Activated T-helper 2 cell treated with anti-CD3 and anti-CD28 coated beads, Interferon-gamma antibody, Interleukin-2, Interleukin-4, amounts not matched to agents 10 μg/mL and 5 μg/mL and 100 μg/mL, durations not matched to agents 14 hours and 24 hours and 36 hours (primary cell): Measurements from ENCODE around the gene UMODL1. TPM values are rescaled to one million over a fixed set of nuclear protein-coding genes. Genes with fewer than 3 reads are reported as not detected.
A peak's percentile ranks its signal among the peaks of the same experiment; 100 is the strongest.

ENCODE experiments used
- DNase-seq: peaks from one replicate; pipeline ENCODE4 v3.0.0; 2021; ENCODE audit warnings: low spot score
- H3K27ac Mint-ChIP-seq: one replicate; pipeline ENCODE4 v1.8.0; 2021; ENCODE audit warnings: mixed read lengths
- H3K27me3 Mint-ChIP-seq: one replicate; pipeline ENCODE4 v1.8.0; 2021; ENCODE audit warnings: low read depth, mixed read lengths
- H3K36me3 Mint-ChIP-seq: one replicate; pipeline ENCODE4 v1.8.0; 2021; ENCODE audit warnings: low read depth, mixed read lengths
- H3K4me1 Mint-ChIP-seq: one replicate; pipeline ENCODE4 v1.8.0; 2021; ENCODE audit warnings: low read depth, mixed read lengths
- H3K4me3 Mint-ChIP-seq: one replicate; pipeline ENCODE4 v1.8.0; 2021; ENCODE audit warnings: low read depth, mild to moderate bottlenecking, moderate library complexity, mixed read lengths
- H3K9me3 Mint-ChIP-seq: one replicate; pipeline ENCODE4 v1.8.0; 2021; ENCODE audit warnings: mixed read lengths
- intact Hi-C: fragments of 100-400 bp; cut with micrococcal nuclease; formaldehyde crosslinking; loops from one replicate; pipeline ENCODE4 v1.15.1; 2023
- total RNA-seq: library from RNA; stranded (reverse); gene quantifications from 2 replicates; pipeline ENCODE4 v1.2.3, GENCODE V29; 2022

The UMODL1 gene
- total RNA-seq, 1 donor from 2014 or later: not detected

DNA sequence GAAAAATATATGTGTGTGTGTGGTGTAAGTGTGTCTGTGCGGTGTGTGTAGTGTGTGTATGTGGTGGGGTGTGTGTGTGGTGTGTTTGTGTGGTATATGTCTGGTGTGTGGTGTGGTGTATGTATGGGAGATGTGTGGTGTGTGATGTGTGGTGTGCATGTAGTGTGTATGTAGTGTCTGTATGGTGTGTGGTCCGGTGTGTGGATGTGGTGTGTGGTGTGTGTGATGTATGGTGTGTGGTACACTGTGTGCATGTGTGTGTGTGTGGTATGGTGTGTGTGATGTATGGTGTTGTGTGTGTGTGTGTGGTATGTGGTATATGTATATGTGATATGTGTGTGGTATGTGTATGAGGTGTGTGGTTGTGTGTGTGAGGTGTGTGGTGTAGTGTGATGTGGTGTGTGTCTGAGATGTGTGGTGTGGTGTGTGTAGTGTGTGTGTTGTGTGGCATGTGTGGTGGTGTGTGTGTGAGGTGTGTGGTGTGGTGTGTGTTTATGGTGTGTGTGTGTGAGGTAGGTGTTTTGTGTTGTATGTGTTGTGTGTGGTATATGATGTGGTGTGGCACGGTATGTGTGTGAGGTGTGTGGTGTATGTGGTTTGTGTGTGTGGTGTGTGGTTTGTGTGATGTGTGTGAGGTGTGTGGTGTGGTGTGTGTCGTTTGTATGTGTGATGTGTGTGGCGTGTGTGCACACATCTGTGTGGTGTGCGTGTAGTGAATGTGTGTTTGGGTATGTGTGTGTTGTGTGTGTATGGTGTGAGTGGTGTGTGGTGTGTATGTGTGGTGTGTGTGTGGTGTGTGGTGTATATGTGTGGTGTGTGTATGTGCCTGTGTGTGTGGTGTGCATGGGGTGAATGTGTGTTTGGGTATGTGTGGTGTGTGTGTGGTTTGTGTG lies 112.5 kb downstream of the UMODL1 start:
- Mint-ChIP-seq H3K9me3 (peaks cover 15% of the 10 kb centered on the region), H3K27me3 (peaks cover 12% of the 10 kb centered on the region), H3K36me3 (peaks cover 13% of the 10 kb centered on the region), H3K4me3 (no peak overlapping the region), H3K27ac (no peak overlapping the region), H3K4me1 (peaks cover 29% of the 10 kb centered on the region)
- intact Hi-C loops: no loop called here
- DNase-seq: no peak

DNA sequence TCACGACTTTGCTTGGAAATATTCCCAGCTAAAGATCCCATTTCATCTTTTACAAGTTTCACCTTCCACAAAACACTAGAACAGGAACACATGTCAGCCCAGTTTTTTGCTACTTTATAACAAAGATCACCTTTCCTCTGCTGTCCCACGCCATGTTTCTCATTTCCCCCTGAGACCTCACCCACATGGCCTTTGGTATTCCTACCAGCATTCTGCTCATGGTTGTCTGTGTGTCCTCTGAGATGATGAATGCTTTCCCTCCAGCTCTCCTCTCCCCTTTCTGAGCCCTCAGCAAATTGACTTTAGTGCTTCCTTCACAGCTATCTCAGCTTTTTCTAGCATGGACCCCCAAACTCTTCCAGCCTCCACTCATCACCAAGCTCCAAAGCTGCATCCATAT lies 115.5 kb downstream of the UMODL1 start:
- Mint-ChIP-seq H3K27me3 (no peaks in the 10 kb centered on the region), H3K36me3 (peaks cover 13% of the 10 kb centered on the region), H3K4me1 (peaks cover 50% of the 10 kb centered on the region), H3K9me3 (peaks cover 15% of the 10 kb centered on the region), H3K27ac (peak overlapping the region; percentile 36), H3K4me3 (no peak overlapping the region)
- no peak for DNase-seq
- intact Hi-C loops: no loop called here

DNA sequence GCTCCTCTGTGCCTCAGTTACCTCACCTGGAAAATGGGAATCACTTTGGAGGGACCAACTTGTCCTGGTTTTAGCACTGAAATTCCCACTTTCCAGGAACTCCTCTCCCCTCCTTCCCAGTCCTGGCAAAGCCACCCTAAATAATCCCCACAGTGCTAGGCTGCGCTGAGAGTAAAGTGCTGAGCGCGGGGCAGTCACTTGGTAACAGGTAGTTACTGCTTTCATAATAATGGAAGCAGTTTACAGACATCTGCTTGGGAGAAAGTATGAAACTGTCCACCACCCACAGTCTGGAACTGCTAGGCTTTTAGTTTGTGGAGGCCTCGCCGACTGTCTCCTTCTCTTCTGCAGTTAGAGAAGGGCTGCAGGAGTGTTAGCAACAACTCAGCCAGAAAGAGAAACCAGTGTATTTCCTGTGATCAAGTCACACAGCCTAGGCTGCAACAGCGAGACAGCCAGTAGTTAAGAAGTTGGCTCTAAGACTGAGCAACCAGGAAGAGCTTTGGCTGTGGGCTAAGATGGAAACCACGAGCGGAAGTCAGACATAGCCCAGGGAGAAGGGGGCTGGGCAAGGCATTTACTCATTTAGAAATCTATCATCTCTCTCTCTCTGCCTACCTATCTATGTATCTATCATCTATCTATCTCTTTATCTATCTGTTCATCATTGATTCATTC lies 117.0 kb downstream of the UMODL1 start:
- Mint-ChIP-seq H3K4me3 (peak overlapping the region; percentile 48), H3K36me3 (peaks cover 13% of the 10 kb centered on the region), H3K4me1 (peaks cover 64% of the 10 kb centered on the region), H3K27me3 (no peaks in the 10 kb centered on the region), H3K9me3 (peaks cover 15% of the 10 kb centered on the region), H3K27ac (peak overlapping the region; percentile 90)
- DNase-seq: peak; percentile 83
- intact Hi-C loops: loop anchor here (1.0 kb wide), 2 partner anchors 45 to 50 kb away; no protein-coding TSS in a partner anchor

DNA sequence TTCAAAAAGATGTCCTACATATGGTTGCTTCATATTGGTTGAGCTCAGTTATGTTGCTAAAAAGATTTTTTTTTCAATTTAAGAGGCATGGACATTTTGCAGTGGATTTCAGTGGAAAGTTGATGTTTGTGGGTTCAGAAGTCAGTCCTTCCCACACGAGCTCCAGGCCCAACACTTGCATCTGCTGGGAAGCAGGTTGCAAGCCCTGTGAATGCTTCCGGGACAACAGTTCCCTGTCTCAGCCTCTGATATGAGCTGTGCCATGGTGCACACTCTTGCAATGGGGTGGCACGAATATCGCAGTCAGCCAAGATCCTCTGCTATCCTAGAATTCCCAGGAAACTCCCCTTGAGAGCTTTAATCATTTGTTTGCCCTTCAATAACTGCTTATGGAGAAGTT lies 117.5 kb downstream of the UMODL1 start:
- DNase-seq: no peak
- no peak overlapping the region for H3K4me3 Mint-ChIP-seq
- H3K4me1 Mint-ChIP-seq: peaks cover 69% of the 10 kb centered on the region
- peaks cover 13% of the 10 kb centered on the region for H3K36me3 Mint-ChIP-seq
- intact Hi-C loops: loop anchor here (1.0 kb wide), 2 partner anchors 45 to 50 kb away; no protein-coding TSS in a partner anchor
- H3K9me3 Mint-ChIP-seq: peaks cover 15% of the 10 kb centered on the region
- no peaks in the 10 kb centered on the region for H3K27me3 Mint-ChIP-seq
- peak overlapping the region; percentile 90 for H3K27ac Mint-ChIP-seq

GRCh38 chr21:42189431-42189830 lies 118.3 kb downstream of the UMODL1 start:
- DNase-seq: no peak
- Mint-ChIP-seq H3K27ac (no peak overlapping the region), H3K9me3 (peaks cover 15% of the 10 kb centered on the region), H3K4me3 (no peak overlapping the region), H3K36me3 (peaks cover 13% of the 10 kb centered on the region), H3K27me3 (no peaks in the 10 kb centered on the region), H3K4me1 (peaks cover 74% of the 10 kb centered on the region)
- intact Hi-C loops: no loop called here

DNA sequence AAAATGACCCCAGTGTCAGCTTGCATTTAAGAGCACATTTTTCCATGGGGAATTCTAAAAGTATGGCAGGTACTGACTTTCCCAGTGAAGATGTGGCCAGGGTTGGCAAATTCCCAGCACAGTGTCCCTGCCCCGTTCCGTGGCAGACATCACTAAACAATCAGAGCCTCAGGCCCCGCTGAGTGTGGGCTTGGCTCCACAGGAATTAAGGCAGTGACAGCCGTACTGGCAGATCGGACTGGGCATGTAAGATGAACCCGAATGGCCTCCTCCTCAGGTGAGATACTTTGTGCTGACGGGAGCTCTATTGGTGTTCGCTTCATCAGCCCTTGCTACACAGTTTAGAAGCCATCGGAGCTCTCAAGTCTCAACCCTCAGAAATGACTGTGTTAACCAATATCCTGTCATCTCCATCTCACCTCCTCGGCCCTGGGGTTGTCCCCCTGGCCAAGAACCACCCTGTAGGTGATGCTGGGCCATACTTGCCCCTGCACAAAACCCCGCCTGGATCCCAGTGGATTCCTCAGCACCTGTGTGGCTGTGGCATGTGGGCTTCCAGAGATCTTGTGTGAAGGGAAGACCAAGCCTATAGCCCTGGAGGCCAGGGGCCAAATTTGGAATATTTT lies 118.9 kb downstream of the UMODL1 start:
- H3K27me3 Mint-ChIP-seq: no peaks in the 10 kb centered on the region
- intact Hi-C loops: no loop called here
- peaks cover 76% of the 10 kb centered on the region for H3K4me1 Mint-ChIP-seq
- peaks cover 15% of the 10 kb centered on the region for H3K9me3 Mint-ChIP-seq
- no peak overlapping the region for H3K27ac Mint-ChIP-seq
- no peak for DNase-seq
- H3K36me3 Mint-ChIP-seq: peaks cover 13% of the 10 kb centered on the region
- H3K4me3 Mint-ChIP-seq: no peak overlapping the region

GRCh38 chr21:42190486-42190863 lies 119.4 kb downstream of the UMODL1 start:
- no peak overlapping the region for H3K27ac Mint-ChIP-seq
- H3K36me3 Mint-ChIP-seq: peaks cover 13% of the 10 kb centered on the region
- peaks cover 14% of the 10 kb centered on the region for H3K9me3 Mint-ChIP-seq
- no peak for DNase-seq
- no peak overlapping the region for H3K4me3 Mint-ChIP-seq
- peaks cover 81% of the 10 kb centered on the region for H3K4me1 Mint-ChIP-seq
- intact Hi-C loops: no loop called here
- no peaks in the 10 kb centered on the region for H3K27me3 Mint-ChIP-seq

- Mint-ChIP-seq H3K4me3 (no peak overlapping the region), H3K9me3 (peaks cover 8% of the 10 kb centered on the region), H3K4me1 (peaks cover 77% of the 10 kb centered on the region), H3K36me3 (peaks cover 8% of the 10 kb centered on the region), H3K27ac (no peak overlapping the region), H3K27me3 (no peaks in the 10 kb centered on the region)
- DNase-seq: no peak
- intact Hi-C loops: no loop called here
Measured at GRCh38 chr21:42191064-42191463, 119.9 kb downstream of the UMODL1 start.

DNA sequence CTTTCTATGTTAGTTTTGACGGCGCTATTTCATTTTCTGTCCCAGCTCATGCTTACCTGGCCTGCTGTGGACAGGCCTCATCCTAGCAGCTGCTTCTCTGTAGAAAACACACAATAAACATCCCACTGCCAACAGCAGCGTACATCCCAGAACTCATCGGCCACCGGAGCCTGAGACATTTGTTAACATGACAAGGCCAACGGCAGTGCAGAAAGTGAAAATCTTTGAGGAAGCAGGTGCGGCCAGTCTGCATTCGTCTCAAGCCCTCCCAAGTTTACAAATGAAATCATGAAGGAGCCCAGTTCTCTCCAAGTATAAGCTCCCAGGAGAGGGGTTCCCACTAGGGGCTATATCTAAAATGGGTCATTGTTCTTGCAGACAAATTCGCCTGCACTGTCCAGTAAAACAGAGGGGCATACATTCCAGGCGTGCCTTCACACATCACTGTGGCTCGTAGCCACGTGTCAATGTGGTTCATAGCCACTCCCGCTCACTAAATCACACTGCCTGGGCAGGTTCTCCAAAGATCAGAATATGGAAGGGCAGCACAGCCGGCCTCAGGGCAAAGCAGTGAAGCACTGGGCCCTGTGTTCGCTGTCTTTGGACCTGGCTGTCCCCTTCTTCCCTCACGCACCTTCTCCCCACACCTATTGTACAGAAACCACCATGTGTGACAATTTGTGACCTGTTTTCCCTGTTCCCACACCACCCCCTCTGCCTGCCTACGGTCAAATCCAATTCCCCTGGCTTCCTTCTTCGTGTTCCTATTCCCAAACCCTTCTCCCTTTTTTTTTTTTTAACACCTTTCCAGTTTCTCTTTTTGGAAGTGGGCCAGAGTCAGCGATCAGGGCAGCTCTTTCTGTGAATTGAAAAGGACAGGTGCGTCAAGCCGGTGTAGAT lies 120.8 kb downstream of the UMODL1 start:
- H3K4me3 Mint-ChIP-seq: no peak overlapping the region
- no peak overlapping the region for H3K27ac Mint-ChIP-seq
- H3K4me1 Mint-ChIP-seq: peaks cover 69% of the 10 kb centered on the region
- H3K9me3 Mint-ChIP-seq: no peaks in the 10 kb centered on the region
- DNase-seq: no peak
- intact Hi-C loops: no loop called here
- H3K27me3 Mint-ChIP-seq: no peaks in the 10 kb centered on the region
- H3K36me3 Mint-ChIP-seq: no peaks in the 10 kb centered on the region

Other genes with a start within 250 kb of the UMODL1 start
- 16.2 and 18.2 TPM in 2 replicates for gene PRDM15, start 192.0 kb upstream of the UMODL1 start, total RNA-seq
- 8.6 and 11.1 TPM in 2 replicates for gene C2CD2, start 117.3 kb upstream of the UMODL1 start, total RNA-seq
- 24.5 and 25.7 TPM in 2 replicates for gene ZBTB21, start 61.0 kb upstream of the UMODL1 start, total RNA-seq
- gene ABCG1, start 147.8 kb downstream of the UMODL1 start, total RNA-seq: 5.7 and 8.0 TPM in 2 replicates
- not detected in 2 replicates for gene TFF3, start 244.1 kb downstream of the UMODL1 start, total RNA-seq